HCT116 (cell line): ENCODE measurements around the gene SELPLG. TPM values are rescaled to one million over a fixed set of nuclear protein-coding genes. Genes with fewer than 3 reads are reported as not detected.

Experiments used
- ATAC-seq: fragments of 200-7000 bp; cut with Tn5 transposase; 2 replicates; pipeline ENCODE4 v1.9.1; 2020; ENCODE audit warnings: mild to moderate bottlenecking, moderate library complexity
- BruUV-seq: library from RNA; stranded (reverse); fragments of 400-500 nt; replicated peaks from 2 replicates; lab custom pipeline; 2021; lab: Mats Ljungman, UMichigan
- CTCF ChIA-PET: fragments of 300-600 bp; sonication (Branson Sonifier 250); formaldehyde crosslinking; loops from one replicate; lab custom pipeline; 2021; ENCODE audit warnings: antibody characterized with exemption; lab: Charles Lee
- POLR2A ChIA-PET: fragments of 300-600, 350-600 bp; sonication (Branson Sonifier 250); formaldehyde crosslinking; loops from one replicate; lab custom pipeline; 2021; ENCODE audit warnings: antibody characterized with exemption; lab: Charles Lee
- RAD21 ChIA-PET, 2 experiments: fragments of 300-600 bp; sonication (Branson Sonifier 250); formaldehyde crosslinking; loops; one replicate each; lab custom pipeline; 2023; ENCODE audit warnings: low total read pairs in 2 of 2; ENCODE audit not compliant: uncharacterized antibody in 2 of 2, unreplicated experiment in 2 of 2, low non-redundant PET in 1 of 2; lab: Charles Lee
- DNase-seq: peaks from one replicate; pipeline ENCODE4 v3.0.0-alpha.2; 2010; ENCODE audit warnings: low read depth, low spot score
- H2AFZ ChIP-seq: fragments of 200-600 bp; shearing (Covaris generic), sonication (generic); 2 replicates; pipeline ENCODE4 v1.6.1; 2017; ENCODE audit warnings: low read depth, mixed run types, mixed read lengths, antibody characterized with exemption, low read length; ENCODE audit not compliant: poor library complexity, severe bottlenecking
- H3K27ac ChIP-seq: 2 replicates; pipeline ENCODE4 v1.5.1; 2012; ENCODE audit warnings: low read depth, low read length
- H3K27me3 ChIP-seq: fragments of 200-600 bp; sonication (generic); 2 replicates; pipeline ENCODE4 v1.6.1; 2016; ENCODE audit warnings: mixed run types, low read length, mixed read lengths; ENCODE audit not compliant: insufficient read depth
- H3K36me3 ChIP-seq, 2 experiments: fragments of 200-500 bp in 1 of 2; fragments of 200-600 bp in 1 of 2; sonication (Bioruptor generic) in 1 of 2; sonication (generic) in 1 of 2; 2 replicates each; pipeline versions ENCODE4 v1.5.1 to v1.6.1; 2014 to 2016; ENCODE audit warnings: low read length in 2 of 2, inconsistent platforms in 1 of 2, mixed read lengths in 1 of 2, mixed run types in 1 of 2; ENCODE audit not compliant: insufficient read depth in 2 of 2, control insufficient read depth in 1 of 2
- H3K4me1 ChIP-seq, 2 experiments: fragments of 200-600 bp in 1 of 2; sonication (generic) in 1 of 2; 2 replicates each; pipeline versions ENCODE4 v1.5.1 to v1.6.1; 2012 to 2017; ENCODE audit warnings: low read length in 2 of 2, inconsistent platforms in 1 of 2, mild to moderate bottlenecking in 1 of 2, mixed read lengths in 1 of 2, mixed run types in 1 of 2, moderate library complexity in 1 of 2; ENCODE audit not compliant: insufficient read depth in 2 of 2, control insufficient read depth in 1 of 2
- H3K4me2 ChIP-seq: fragments of 200-600 bp; sonication (generic); 2 replicates; pipeline ENCODE4 v1.6.1; 2017; ENCODE audit warnings: mixed run types, low read length, mixed read lengths
- H3K4me3 ChIP-seq, 2 experiments: fragments of 200-600 bp in 1 of 2; sonication (generic) in 1 of 2; replicated peaks in 1 of 2; 2 replicates each; pipeline ENCODE4 v1.5.1; 2011 to 2016; ENCODE audit warnings: low read length in 2 of 2, control low read depth in 1 of 2, low read depth in 1 of 2, mild to moderate bottlenecking in 1 of 2, mixed read lengths in 1 of 2, mixed run types in 1 of 2
- H3K79me2 ChIP-seq: fragments of 200-600 bp; sonication (generic); 2 replicates; pipeline ENCODE4 v1.6.1; 2017; ENCODE audit warnings: mild to moderate bottlenecking, mixed run types, low read length, moderate library complexity, mixed read lengths; ENCODE audit not compliant: insufficient read depth
- H3K9ac ChIP-seq: fragments of 200-600 bp; sonication (generic); 2 replicates; pipeline ENCODE4 v1.6.1; 2016; ENCODE audit warnings: low read length, mixed read lengths
- H3K9me2 ChIP-seq: fragments of 200-600 bp; sonication (generic), shearing (Covaris generic); 2 replicates; pipeline ENCODE4 v1.6.1; 2017; ENCODE audit warnings: mixed run types, mild to moderate bottlenecking, moderate library complexity; ENCODE audit not compliant: insufficient read depth
- H3K9me3 ChIP-seq, 2 experiments: fragments of 200-500 bp in 1 of 2; fragments of 200-600 bp in 1 of 2; sonication (Bioruptor generic) in 1 of 2; sonication (generic) in 1 of 2; 2 replicates each; pipeline ENCODE4 v1.6.1; 2014 to 2017; ENCODE audit warnings: low read length in 2 of 2, mixed read lengths in 2 of 2, inconsistent platforms in 1 of 2, low read depth in 1 of 2, mild to moderate bottlenecking in 1 of 2, mixed run types in 1 of 2, moderate library complexity in 1 of 2; ENCODE audit not compliant: control insufficient read depth in 1 of 2, insufficient read depth in 1 of 2
- H4K20me1 ChIP-seq: fragments of 200-600 bp; sonication (generic), shearing (Covaris generic); 2 replicates; pipeline ENCODE4 v1.6.1; 2017; ENCODE audit warnings: mixed run types, mild to moderate bottlenecking, moderate library complexity; ENCODE audit not compliant: insufficient read depth
- ATF3 ChIP-seq: IDR thresholded peaks from 2 replicates; pipeline ENCODE4 v1.6.1; 2012
- CEBPB ChIP-seq: IDR thresholded peaks from 2 replicates; pipeline ENCODE4 v1.6.1; 2012; ENCODE audit warnings: low read depth
- CTCF ChIP-seq, 3 experiments: fragments of 200-600 bp in 1 of 3; sonication (generic) in 1 of 3; IDR thresholded peaks in 2 of 3; conservative IDR thresholded peaks in 1 of 3; 2 replicates each; pipeline ENCODE4 v1.5.1; 2012 to 2017; ENCODE audit warnings: low read depth in 2 of 3, low read length in 2 of 3, antibody characterized with exemption in 1 of 3, borderline replicate concordance in 1 of 3, control low read depth in 1 of 3, mild to moderate bottlenecking in 1 of 3, mixed read lengths in 1 of 3, mixed run types in 1 of 3, moderate library complexity in 1 of 3; ENCODE audit not compliant: insufficient read depth in 1 of 3
- ELF1 ChIP-seq: IDR thresholded peaks from 2 replicates; pipeline ENCODE4 v1.6.1; 2012; ENCODE audit warnings: low read depth, borderline replicate concordance
- EZH2 ChIP-seq: fragments of 200-600 bp; sonication (generic); IDR thresholded peaks from 2 replicates; pipeline ENCODE4 v1.6.1; 2017; ENCODE audit warnings: antibody characterized with exemption, mixed run types
- FOSL1 ChIP-seq: IDR thresholded peaks from 2 replicates; pipeline ENCODE4 v1.6.1; 2012; ENCODE audit warnings: low read depth
- MAX ChIP-seq: IDR thresholded peaks from 2 replicates; pipeline ENCODE4 v1.6.1; 2012
- RAD21 ChIP-seq: IDR thresholded peaks from 2 replicates; pipeline ENCODE4 v1.6.1; 2012; ENCODE audit warnings: low read depth, mild to moderate bottlenecking
- SRF ChIP-seq: IDR thresholded peaks from 2 replicates; pipeline ENCODE4 v1.6.1; 2012; ENCODE audit warnings: low read depth
- TCF7L2 ChIP-seq: IDR thresholded peaks from 2 replicates; pipeline ENCODE4 v1.7.0; 2011; ENCODE audit warnings: borderline replicate concordance, inconsistent platforms; ENCODE audit not compliant: insufficient read depth, insufficient read length; ENCODE audit errors: extremely low read depth
- ZFX ChIP-seq: fragments of 450-650 bp; IDR thresholded peaks from 2 replicates; pipeline ENCODE4 v1.6.1; 2017
- intact Hi-C: fragments of 100-400 bp; cut with micrococcal nuclease; formaldehyde crosslinking; loops from 2 replicates; pipeline ENCODE4 v1.10.0; 2022
- total RNA-seq: library from RNA; stranded (reverse); gene quantifications from one replicate; pipeline ENCODE4 v1.2.1, GENCODE V29; 2021; ENCODE audit not compliant: unreplicated experiment
- TF ChIP-seq, protein P1 (sequence below): IDR thresholded peaks from 2 replicates; pipeline ENCODE4 v1.6.1; 2011; ENCODE audit warnings: mild to moderate bottlenecking, low read length, moderate library complexity; ENCODE audit not compliant: insufficient replicate concordance; ENCODE audit errors: extremely low read depth

The SELPLG gene
- total RNA-seq, 1 experiment from 2014 or later: 1.2 TPM

DNA sequence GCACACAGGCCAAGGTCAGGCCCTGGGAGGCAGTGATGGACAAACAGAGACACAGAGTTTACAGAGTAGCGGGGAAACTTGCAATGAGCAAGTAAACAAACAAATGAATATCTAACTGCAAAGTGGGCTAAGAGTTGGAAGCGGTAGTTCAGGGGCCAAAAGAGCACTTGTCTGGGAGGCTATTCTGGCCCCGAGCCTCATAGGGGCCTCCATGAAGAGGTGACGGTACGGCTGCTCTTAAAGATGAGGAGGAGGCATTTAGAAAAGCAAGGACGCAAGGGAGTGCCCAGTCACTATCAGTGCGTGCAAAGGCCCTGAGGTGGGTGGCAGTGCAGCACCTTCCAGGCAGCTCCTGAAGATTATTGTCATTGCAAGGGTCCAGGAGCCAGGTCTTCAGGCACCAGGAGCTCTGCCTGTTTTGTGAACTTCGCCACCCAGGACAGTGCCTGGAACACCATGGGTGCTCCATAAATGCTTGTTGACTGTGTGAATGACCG is 31.4 kb downstream of the SELPLG start (continued):
- TF ChIP-seq FOSL1: no peak
- TF ChIP-seq CTCF (IDR thresholded peaks at IDR 0.05 in 2 of 3, conservative IDR thresholded peaks at IDR 0.05 in 1 of 3; ENCODE audit: borderline replicate concordance in 1 of 3, insufficient read depth in 1 of 3, low read depth in 2 of 3, low read length in 2 of 3): no peak

DNA sequence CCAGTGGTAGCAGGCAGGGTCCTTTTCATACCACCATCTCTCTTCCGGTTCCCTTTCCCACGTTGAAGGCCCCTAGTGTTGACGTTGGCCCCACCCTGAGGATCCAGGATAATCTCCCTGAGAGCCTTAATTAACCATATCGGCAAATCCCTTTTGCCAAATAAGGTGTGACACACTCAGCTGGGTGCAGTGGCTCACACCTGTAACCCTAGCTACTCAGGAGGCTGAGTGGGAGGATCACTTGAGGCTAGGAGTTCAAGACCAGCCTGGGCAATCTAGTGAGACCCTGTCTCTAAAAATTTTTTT is 33.0 kb downstream of the SELPLG start:
- TF ChIP-seq CTCF (IDR thresholded peaks at IDR 0.05 in 2 of 3, conservative IDR thresholded peaks at IDR 0.05 in 1 of 3; ENCODE audit: borderline replicate concordance in 1 of 3, insufficient read depth in 1 of 3, low read depth in 2 of 3, low read length in 2 of 3): no peak
- no peak for TF ChIP-seq ELF1
- TF ChIP-seq CEBPB: no peak
- no peak for TF ChIP-seq TCF7L2
- no peak for TF ChIP-seq ZFX
- no peak for TF ChIP-seq ATF3
- no peak for TF ChIP-seq SRF
- TF ChIP-seq, protein P1, sequence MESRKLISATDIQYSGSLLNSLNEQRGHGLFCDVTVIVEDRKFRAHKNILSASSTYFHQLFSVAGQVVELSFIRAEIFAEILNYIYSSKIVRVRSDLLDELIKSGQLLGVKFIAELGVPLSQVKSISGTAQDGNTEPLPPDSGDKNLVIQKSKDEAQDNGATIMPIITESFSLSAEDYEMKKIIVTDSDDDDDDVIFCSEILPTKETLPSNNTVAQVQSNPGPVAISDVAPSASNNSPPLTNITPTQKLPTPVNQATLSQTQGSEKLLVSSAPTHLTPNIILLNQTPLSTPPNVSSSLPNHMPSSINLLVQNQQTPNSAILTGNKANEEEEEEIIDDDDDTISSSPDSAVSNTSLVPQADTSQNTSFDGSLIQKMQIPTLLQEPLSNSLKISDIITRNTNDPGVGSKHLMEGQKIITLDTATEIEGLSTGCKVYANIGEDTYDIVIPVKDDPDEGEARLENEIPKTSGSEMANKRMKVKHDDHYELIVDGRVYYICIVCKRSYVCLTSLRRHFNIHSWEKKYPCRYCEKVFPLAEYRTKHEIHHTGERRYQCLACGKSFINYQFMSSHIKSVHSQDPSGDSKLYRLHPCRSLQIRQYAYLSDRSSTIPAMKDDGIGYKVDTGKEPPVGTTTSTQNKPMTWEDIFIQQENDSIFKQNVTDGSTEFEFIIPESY: no peak
- TF ChIP-seq EZH2: no peak
- TF ChIP-seq MAX: no peak
- no peak for TF ChIP-seq RAD21
- TF ChIP-seq, all 23 proteins: peak for 0
- Histone ChIP-seq H3K4me3 (no peak overlapping the region), H3K9me2 (no peaks in the 10 kb centered on the region), H3K79me2 (no peaks in the 10 kb centered on the region), H3K36me3 (no peaks in the 10 kb centered on the region), H3K9ac (no peak overlapping the region), H2AFZ (no peak overlapping the region), H3K27me3 (no peaks in the 10 kb centered on the region), H3K9me3 (no peaks in the 10 kb centered on the region), H3K4me2 (no peak overlapping the region), H3K27ac (no peak overlapping the region), H3K4me1 (peaks cover 0 to 4% of the 10 kb centered on the region in 2 experiments; a peak in 2 of 4 replicates), H4K20me1 (no peaks in the 10 kb centered on the region)
- ATAC-seq (no peak), DNase-seq (no peak)
- intact Hi-C loops: no loop called here
- ChIA-PET POLR2A (no interaction called here), CTCF (no interaction called here), RAD21 (no interaction called here)
- BruUV-seq: no TSS peak
